ENCODE measurements around the gene CCDC150.

DNA sequence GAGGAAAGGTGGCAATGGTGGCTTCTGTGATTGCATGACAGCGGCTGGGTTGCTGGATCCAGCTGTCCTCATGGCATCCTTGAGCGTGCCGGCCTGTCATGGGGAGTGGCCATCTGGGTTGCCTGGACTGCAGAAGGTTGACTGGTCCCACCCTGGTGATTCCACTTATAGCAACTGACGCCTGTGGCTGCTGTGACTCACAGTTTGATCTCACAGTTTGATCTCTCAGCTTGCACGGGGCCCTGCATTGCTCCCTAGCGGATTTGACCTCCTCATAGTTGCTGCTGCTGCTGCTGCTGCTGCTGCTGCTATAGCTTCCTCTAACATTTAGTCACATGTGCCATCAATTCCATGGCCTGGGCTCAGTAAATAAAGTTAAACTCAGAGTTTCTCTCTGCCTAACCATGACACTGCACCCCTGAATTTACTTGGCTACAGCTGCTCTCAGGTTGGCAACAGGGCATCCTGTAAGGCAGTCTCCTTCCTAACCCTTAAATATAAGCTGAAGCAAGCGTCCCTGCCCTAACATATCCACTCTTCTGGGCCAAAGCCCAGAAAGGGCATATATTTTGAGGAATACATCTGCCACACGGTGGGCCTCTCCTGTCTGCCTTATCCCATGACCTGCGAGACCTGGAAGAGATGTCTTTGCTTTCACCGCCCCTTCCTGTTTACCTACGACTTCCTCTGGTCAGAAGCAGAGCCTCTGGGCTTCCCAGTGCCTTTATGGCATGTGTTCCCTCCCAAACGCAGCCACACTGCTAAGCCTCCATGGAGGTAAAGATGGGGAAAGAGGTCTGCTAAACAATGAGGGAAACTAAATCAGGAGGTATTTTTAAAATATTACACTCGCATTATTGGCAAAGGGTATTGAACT lies 37.8 kb upstream of the CCDC150 start:
- TF ChIP-seq, protein P1, sequence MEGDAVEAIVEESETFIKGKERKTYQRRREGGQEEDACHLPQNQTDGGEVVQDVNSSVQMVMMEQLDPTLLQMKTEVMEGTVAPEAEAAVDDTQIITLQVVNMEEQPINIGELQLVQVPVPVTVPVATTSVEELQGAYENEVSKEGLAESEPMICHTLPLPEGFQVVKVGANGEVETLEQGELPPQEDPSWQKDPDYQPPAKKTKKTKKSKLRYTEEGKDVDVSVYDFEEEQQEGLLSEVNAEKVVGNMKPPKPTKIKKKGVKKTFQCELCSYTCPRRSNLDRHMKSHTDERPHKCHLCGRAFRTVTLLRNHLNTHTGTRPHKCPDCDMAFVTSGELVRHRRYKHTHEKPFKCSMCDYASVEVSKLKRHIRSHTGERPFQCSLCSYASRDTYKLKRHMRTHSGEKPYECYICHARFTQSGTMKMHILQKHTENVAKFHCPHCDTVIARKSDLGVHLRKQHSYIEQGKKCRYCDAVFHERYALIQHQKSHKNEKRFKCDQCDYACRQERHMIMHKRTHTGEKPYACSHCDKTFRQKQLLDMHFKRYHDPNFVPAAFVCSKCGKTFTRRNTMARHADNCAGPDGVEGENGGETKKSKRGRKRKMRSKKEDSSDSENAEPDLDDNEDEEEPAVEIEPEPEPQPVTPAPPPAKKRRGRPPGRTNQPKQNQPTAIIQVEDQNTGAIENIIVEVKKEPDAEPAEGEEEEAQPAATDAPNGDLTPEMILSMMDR (IDR thresholded peaks at IDR 0.05; ENCODE audit: low read depth, low read length) = no peak
- TF ChIP-seq, protein P2, sequence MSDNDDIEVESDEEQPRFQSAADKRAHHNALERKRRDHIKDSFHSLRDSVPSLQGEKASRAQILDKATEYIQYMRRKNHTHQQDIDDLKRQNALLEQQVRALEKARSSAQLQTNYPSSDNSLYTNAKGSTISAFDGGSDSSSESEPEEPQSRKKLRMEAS (IDR thresholded peaks at IDR 0.05; ENCODE audit: low read depth, low read length) = no peak
- no peak for TF ChIP-seq POLR2A (IDR thresholded peaks at IDR 0.05; ENCODE audit: extremely low read depth, insufficient read length)
- no peak for TF ChIP-seq MYC (IDR thresholded peaks at IDR 0.05; ENCODE audit: low read depth, low read length)
